ENCODE measurements around the gene PANK4. TPM values are rescaled to one million over a fixed set of nuclear protein-coding genes. Genes with fewer than 3 reads are reported as not detected.
"Not testable (repeated sequence)": the region's sequence is repeated elsewhere in the genome, so short reads cannot be mapped to it uniquely, and the experiment has no call there.

PANK4 gene
- total and polyA plus RNA-seq, 2 donors (not counting 3 experiments of a cell fraction or from before 2014, with no cell fraction given): 22.1 to 34.0 TPM

DNA sequence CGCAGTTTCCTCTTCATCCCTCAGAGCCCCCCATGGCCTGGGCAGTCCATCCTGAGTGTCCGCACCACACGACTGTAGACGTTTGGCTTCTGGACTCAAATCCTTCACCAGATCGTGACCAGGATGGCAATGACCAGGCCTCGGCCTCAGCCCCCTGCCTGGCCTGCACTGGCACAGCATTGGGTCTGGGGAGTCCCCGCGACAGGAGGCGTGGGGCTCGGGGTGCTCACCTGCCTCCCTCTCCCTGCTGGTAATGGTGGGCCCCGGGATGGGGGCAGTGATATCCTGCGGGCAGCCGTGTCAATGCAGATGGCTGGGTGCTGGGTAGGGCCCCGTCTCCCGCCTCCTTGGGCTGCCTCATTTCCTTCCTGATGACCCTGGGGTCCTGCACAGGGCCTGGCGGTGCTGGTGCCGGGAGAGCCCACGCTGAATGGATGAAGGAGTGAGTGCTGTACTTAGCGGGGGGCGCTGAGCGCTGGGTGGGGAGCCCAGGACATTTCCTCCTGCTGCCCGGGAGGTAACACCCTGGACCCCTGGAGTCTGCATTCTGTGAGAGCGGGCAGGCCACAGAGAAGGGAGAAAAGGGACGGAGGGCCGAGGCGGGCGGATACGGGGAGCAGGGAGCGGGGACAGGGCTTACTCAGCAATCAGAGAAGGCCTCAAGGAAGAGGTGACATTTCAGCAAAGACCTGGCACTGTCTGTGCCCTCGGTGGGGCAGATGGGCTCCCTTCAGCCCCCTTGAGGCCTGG, 27.6 kb upstream of the PANK4 start:
- peak; percentile 26 for DNase-seq (ENCODE audit: low read depth, low spot score)
- Histone ChIP-seq H2AFZ (ENCODE audit: low read depth, low read length) (peak overlapping the region; percentile 60), H3K9ac (replicated peaks; ENCODE audit: extremely low read depth, insufficient read depth, low read length) (peak overlapping the region; percentile 33), H3K79me2 (ENCODE audit: control insufficient read depth, insufficient read depth, low read length) (no peaks in the 10 kb centered on the region), H3K27ac (ENCODE audit: insufficient read depth, low read depth, low read length) (peak overlapping the region; percentile 53), H3K9me3 (replicated peaks; ENCODE audit: control insufficient read depth, insufficient read depth, low read length) (no peaks in the 10 kb centered on the region), H3K36me3 (ENCODE audit: control insufficient read depth in 2 of 2, extremely low read depth in 1 of 2, insufficient read depth in 2 of 2, low read length in 2 of 2) (peaks cover 0 to 3% of the 10 kb centered on the region in 2 experiments), H3K27me3 (ENCODE audit: control insufficient read depth in 2 of 2, insufficient read depth in 2 of 2, low read length in 2 of 2) (no peaks in the 10 kb centered on the region), H3K4me3 (replicated peaks in 1 of 3; ENCODE audit: insufficient read depth in 1 of 3, low read depth in 1 of 3, low read length in 3 of 3) (peak overlapping the region in 1 of 3 experiments; percentile 5), H3K4me2 (ENCODE audit: insufficient read depth, low read length) (peak overlapping the region; percentile 53), H4K20me1 (replicated peaks; ENCODE audit: control insufficient read depth, extremely low read depth, insufficient read depth, low read length) (no peaks in the 10 kb centered on the region), H3K9me1 (replicated peaks; ENCODE audit: control insufficient read depth, extremely low read depth, insufficient read depth, low read length) (no peaks in the 10 kb centered on the region), H3K4me1 (ENCODE audit: control insufficient read depth, extremely low read depth, insufficient read depth, low read length) (peaks cover 23% of the 10 kb centered on the region)
- CTCF ChIA-PET: interaction anchor here (1.4 to 2.9 kb wide), 2 partner anchors 24 to 871 kb away, joined by 5 to 23 read pairs; no protein-coding TSS in a partner anchor
- FAIRE-seq: peak; percentile 64
- dilution Hi-C loops (cut with MboI; ENCODE audit: extremely low pct_ligation_motif_present, low sequenced_read_pairs) (no loop called here), intact Hi-C loops (cut with micrococcal nuclease) (no loop called here)
- BruUV-seq (replicated peaks): no TSS peak
- POLR2A ChIA-PET: no interaction called here
- TF ChIP-seq POLR2AphosphoS5 (IDR thresholded peaks at IDR 0.05; ENCODE audit: insufficient read depth, low read depth, low read length) (peak; percentile 53), MYC (IDR thresholded peaks at IDR 0.05; ENCODE audit: low read depth, low read length) (no peak), GATA2 (IDR thresholded peaks at IDR 0.05; ENCODE audit: insufficient read depth, insufficient read length, low read depth, low read length) (no peak), JUN (IDR thresholded peaks at IDR 0.05; ENCODE audit: borderline replicate concordance, insufficient read depth, insufficient read length, low read depth) (no peak), POLR2A (IDR thresholded peaks at IDR 0.05; ENCODE audit: low read depth, low read length) (no peak), FOS (IDR thresholded peaks at IDR 0.05; ENCODE audit: borderline replicate concordance, insufficient read depth, low read length) (peak; percentile 60), EZH2 (IDR thresholded peaks at IDR 0.05; ENCODE audit: borderline replicate concordance, low read depth, low read length, severe bottlenecking) (no peak)
- TF ChIP-seq, protein P1, sequence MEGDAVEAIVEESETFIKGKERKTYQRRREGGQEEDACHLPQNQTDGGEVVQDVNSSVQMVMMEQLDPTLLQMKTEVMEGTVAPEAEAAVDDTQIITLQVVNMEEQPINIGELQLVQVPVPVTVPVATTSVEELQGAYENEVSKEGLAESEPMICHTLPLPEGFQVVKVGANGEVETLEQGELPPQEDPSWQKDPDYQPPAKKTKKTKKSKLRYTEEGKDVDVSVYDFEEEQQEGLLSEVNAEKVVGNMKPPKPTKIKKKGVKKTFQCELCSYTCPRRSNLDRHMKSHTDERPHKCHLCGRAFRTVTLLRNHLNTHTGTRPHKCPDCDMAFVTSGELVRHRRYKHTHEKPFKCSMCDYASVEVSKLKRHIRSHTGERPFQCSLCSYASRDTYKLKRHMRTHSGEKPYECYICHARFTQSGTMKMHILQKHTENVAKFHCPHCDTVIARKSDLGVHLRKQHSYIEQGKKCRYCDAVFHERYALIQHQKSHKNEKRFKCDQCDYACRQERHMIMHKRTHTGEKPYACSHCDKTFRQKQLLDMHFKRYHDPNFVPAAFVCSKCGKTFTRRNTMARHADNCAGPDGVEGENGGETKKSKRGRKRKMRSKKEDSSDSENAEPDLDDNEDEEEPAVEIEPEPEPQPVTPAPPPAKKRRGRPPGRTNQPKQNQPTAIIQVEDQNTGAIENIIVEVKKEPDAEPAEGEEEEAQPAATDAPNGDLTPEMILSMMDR (IDR thresholded peaks at IDR 0.05; ENCODE audit: extremely low read depth in 1 of 2, insufficient read depth in 1 of 2, low read depth in 1 of 2, low read length in 2 of 2): no peak
- TF ChIP-seq, protein P2, sequence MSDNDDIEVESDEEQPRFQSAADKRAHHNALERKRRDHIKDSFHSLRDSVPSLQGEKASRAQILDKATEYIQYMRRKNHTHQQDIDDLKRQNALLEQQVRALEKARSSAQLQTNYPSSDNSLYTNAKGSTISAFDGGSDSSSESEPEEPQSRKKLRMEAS (IDR thresholded peaks at IDR 0.05; ENCODE audit: insufficient read depth, insufficient read length): no peak

DNA sequence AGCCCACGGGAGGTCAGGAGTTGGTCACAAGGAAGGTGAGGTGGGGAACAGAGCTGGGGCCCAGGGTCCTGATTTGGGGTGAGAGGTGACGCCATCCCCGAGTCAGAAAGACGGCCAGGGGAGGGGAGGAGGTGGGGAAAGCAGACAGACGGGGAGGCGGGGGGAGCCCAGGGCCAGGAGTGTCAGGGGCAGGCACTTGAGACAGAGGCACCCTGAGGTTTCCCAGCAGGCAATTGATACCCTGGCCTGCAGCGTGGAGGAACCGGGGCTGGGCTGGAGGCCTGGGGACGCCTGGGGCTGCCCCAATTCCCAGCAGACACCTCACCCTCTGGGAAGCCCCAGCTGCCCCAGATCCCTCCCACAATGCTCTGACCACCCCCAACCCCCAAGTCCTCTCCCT, 26.7 kb upstream of the PANK4 start:
- DNase-seq (ENCODE audit: low read depth, low spot score); H3K9me3 ChIP-seq (replicated peaks; ENCODE audit: control insufficient read depth, insufficient read depth, low read length); H3K36me3 ChIP-seq (ENCODE audit: control insufficient read depth in 2 of 2, extremely low read depth in 1 of 2, insufficient read depth in 2 of 2, low read length in 2 of 2); H3K4me2 ChIP-seq (ENCODE audit: insufficient read depth, low read length); H3K79me2 ChIP-seq (ENCODE audit: control insufficient read depth, insufficient read depth, low read length); BruUV-seq (replicated peaks); H3K27me3 ChIP-seq (ENCODE audit: control insufficient read depth in 2 of 2, insufficient read depth in 2 of 2, low read length in 2 of 2); H3K27ac ChIP-seq (ENCODE audit: insufficient read depth, low read depth, low read length); FAIRE-seq; H3K4me3 ChIP-seq (replicated peaks in 1 of 3; ENCODE audit: insufficient read depth in 1 of 3, low read depth in 1 of 3, low read length in 3 of 3); H3K9ac ChIP-seq (replicated peaks; ENCODE audit: extremely low read depth, insufficient read depth, low read length); POLR2A ChIA-PET; H2AFZ ChIP-seq (ENCODE audit: low read depth, low read length); H3K9me1 ChIP-seq (replicated peaks; ENCODE audit: control insufficient read depth, extremely low read depth, insufficient read depth, low read length); intact Hi-C loops (cut with micrococcal nuclease); dilution Hi-C loops (cut with MboI; ENCODE audit: extremely low pct_ligation_motif_present, low sequenced_read_pairs); H4K20me1 ChIP-seq (replicated peaks; ENCODE audit: control insufficient read depth, extremely low read depth, insufficient read depth, low read length); CTCF ChIA-PET: not testable (repeated sequence)
- H3K4me1 ChIP-seq (ENCODE audit: control insufficient read depth, extremely low read depth, insufficient read depth, low read length): peaks cover 30% of the 10 kb centered on the region

All from endothelial cell of umbilical vein (primary cell).